Thoracic aorta (tissue), 2 donors: ENCODE data around the gene ZFPM1. TPM values are rescaled to one million over a fixed set of nuclear protein-coding genes. Genes with fewer than 3 reads are reported as not detected.

Experiments used
- ATAC-seq: fragments of 150-250 bp; one replicate; pipeline ENCODE4 v1.8.0; 2017; ENCODE audit warnings: low read depth; ENCODE audit not compliant: insufficient number of reproducible peaks, low FRiP score
- DNase-seq: peaks from one replicate; pipeline ENCODE4 v3.0.0-alpha.2; 2020; ENCODE audit warnings: low spot score
- H3K27ac ChIP-seq, 2 donors: fragments of 200-600 bp; sonication (generic); 1 replicate in 1 of 2; 2 replicates in 1 of 2; pipeline ENCODE4 v1.5.1; 2016; ENCODE audit warnings: mild to moderate bottlenecking in 2 of 2, moderate library complexity in 2 of 2
- H3K27me3 ChIP-seq: fragments of 200-600 bp; sonication (generic); replicated peaks from 2 replicates; pipeline ENCODE4 v1.6.0; 2016; ENCODE audit warnings: mild to moderate bottlenecking; ENCODE audit not compliant: insufficient read depth
- H3K36me3 ChIP-seq: fragments of 200-600 bp; sonication (generic); one replicate; pipeline ENCODE4 v1.5.1; 2016
- H3K4me1 ChIP-seq, 2 donors: fragments of 200-600 bp; sonication (generic); 1 replicate in 1 of 2; 2 replicates in 1 of 2; pipeline versions ENCODE4 v1.5.1 to v1.6.0; 2016; ENCODE audit warnings: low read depth in 2 of 2, mild to moderate bottlenecking in 1 of 2; ENCODE audit not compliant: control insufficient read depth in 1 of 2
- H3K4me3 ChIP-seq: fragments of 200-600 bp; sonication (generic); 2 replicates; pipeline ENCODE4 v1.5.1; 2016; ENCODE audit warnings: mild to moderate bottlenecking
- H3K9me3 ChIP-seq: fragments of 200-600 bp; sonication (generic); 2 replicates; pipeline ENCODE4 v1.5.1; 2016
- CTCF ChIP-seq: fragments of 200-600 bp; sonication (generic); IDR thresholded peaks from one replicate; pipeline ENCODE4 v1.5.1; 2019; ENCODE audit warnings: antibody characterized with exemption
- total RNA-seq, 2 donors: library from RNA; depleted of rRNA; stranded (reverse); fragments of >200 nt; gene quantifications; one replicate each; pipeline versions ENCODE4 v1.1.0 to v1.2.3, GENCODE V29; 2016

Gene ZFPM1
- total RNA-seq, 2 donors from 2014 or later = 1.8 to 2.5 TPM

GRCh38 chr16:88548985-88549384 is 95.9 kb downstream of the ZFPM1 start:
- DNase-seq (no peak), ATAC-seq (no peak)
- TF ChIP-seq CTCF = no peak
- H3K9me3 ChIP-seq = peaks cover 2% of the 10 kb centered on the region
- no peak overlapping the region for H3K27ac ChIP-seq
- H3K4me1 ChIP-seq = no peaks in the 10 kb centered on the region
- H3K36me3 ChIP-seq = no peaks in the 10 kb centered on the region
- H3K27me3 ChIP-seq = no peaks in the 10 kb centered on the region
- no peak overlapping the region for H3K4me3 ChIP-seq

- H3K4me3 ChIP-seq = no peak overlapping the region
- no peak overlapping the region for H3K27ac ChIP-seq
- DNase-seq (no peak), ATAC-seq (no peak)
- TF ChIP-seq CTCF = no peak
- H3K27me3 ChIP-seq = no peaks in the 10 kb centered on the region
- H3K36me3 ChIP-seq = no peaks in the 10 kb centered on the region
- no peaks in the 10 kb centered on the region for H3K4me1 ChIP-seq
- no peaks in the 10 kb centered on the region for H3K9me3 ChIP-seq
These were observed 96.7 kb downstream of the ZFPM1 start for GRCh38 chr16:88549671-88550245.

- Histone ChIP-seq H3K9me3 (no peaks in the 10 kb centered on the region), H3K4me1 (no peaks in the 10 kb centered on the region), H3K27ac (no peak overlapping the region), H3K36me3 (no peaks in the 10 kb centered on the region), H3K4me3 (no peak overlapping the region), H3K27me3 (no peaks in the 10 kb centered on the region)
- ATAC-seq (no peak), DNase-seq (no peak)
- TF ChIP-seq CTCF = no peak
These were observed 97.2 kb downstream of the ZFPM1 start for GRCh38 chr16:88550246-88550661.

- ATAC-seq (no peak), DNase-seq (no peak)
- H3K4me3 ChIP-seq = no peak overlapping the region
- no peaks in the 10 kb centered on the region for H3K9me3 ChIP-seq
- no peaks in the 10 kb centered on the region for H3K4me1 ChIP-seq
- no peaks in the 10 kb centered on the region for H3K36me3 ChIP-seq
- no peaks in the 10 kb centered on the region for H3K27me3 ChIP-seq
- no peak for TF ChIP-seq CTCF
- no peak overlapping the region for H3K27ac ChIP-seq
These were observed 99.1 kb downstream of the ZFPM1 start for GRCh38 chr16:88552166-88552565.

GRCh38 chr16:88552815-88553214 is 99.7 kb downstream of the ZFPM1 start:
- ATAC-seq (no peak), DNase-seq (no peak)
- Histone ChIP-seq H3K27me3 (no peaks in the 10 kb centered on the region), H3K27ac (no peak overlapping the region), H3K36me3 (no peaks in the 10 kb centered on the region), H3K9me3 (no peaks in the 10 kb centered on the region), H3K4me1 (no peaks in the 10 kb centered on the region), H3K4me3 (no peak overlapping the region)
- no peak for TF ChIP-seq CTCF
